ENCODE measurements around the gene PCSK6. TPM values are rescaled to one million over a fixed set of nuclear protein-coding genes. Genes with fewer than 3 reads are reported as not detected.
A peak's percentile ranks its signal among the peaks of the same experiment; 100 is the strongest.
"Not testable (repeated sequence)": the region's sequence is repeated elsewhere in the genome, so short reads cannot be mapped to it uniquely, and the experiment has no call there.

The PCSK6 gene
- total RNA-seq, 2 donors from 2014 or later, result 5.1 to 8.8 TPM

DNA sequence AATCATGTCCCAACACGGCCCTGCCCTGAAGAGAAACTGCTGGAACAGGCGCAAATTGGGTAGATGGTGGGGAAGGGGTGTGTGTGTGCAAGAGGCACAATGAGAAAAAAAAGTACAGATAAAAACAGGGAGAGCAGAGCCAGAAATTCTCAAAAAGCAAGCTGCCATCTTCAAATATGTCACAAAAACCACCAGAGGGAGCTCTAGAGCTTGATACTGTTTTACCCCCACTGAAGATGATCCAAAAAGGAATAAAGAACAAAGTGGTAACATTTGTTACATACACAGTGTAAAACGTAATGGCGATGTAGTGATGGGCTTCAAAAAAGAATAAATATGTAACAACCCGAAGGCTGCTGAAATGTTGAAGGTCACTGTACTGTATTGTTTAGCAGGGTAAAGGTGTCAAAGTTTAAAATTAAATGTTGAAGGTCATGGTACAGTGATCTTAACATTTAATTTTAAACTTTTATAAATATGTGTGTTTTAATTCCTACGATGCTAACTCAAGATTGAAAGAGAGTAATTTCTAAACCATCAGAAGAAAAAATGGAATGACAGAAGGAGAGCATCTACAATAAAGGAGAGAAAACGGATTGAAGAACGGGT is 200.5 kb downstream of the PCSK6 start:
- TF ChIP-seq, protein P1, sequence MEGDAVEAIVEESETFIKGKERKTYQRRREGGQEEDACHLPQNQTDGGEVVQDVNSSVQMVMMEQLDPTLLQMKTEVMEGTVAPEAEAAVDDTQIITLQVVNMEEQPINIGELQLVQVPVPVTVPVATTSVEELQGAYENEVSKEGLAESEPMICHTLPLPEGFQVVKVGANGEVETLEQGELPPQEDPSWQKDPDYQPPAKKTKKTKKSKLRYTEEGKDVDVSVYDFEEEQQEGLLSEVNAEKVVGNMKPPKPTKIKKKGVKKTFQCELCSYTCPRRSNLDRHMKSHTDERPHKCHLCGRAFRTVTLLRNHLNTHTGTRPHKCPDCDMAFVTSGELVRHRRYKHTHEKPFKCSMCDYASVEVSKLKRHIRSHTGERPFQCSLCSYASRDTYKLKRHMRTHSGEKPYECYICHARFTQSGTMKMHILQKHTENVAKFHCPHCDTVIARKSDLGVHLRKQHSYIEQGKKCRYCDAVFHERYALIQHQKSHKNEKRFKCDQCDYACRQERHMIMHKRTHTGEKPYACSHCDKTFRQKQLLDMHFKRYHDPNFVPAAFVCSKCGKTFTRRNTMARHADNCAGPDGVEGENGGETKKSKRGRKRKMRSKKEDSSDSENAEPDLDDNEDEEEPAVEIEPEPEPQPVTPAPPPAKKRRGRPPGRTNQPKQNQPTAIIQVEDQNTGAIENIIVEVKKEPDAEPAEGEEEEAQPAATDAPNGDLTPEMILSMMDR (IDR thresholded peaks at IDR 0.05), result peak; percentile 43
- ATAC-seq (ENCODE audit: insufficient number of reproducible peaks, low FRiP score, low read depth) (no peak), DNase-seq (ENCODE audit: low spot score) (no peak)

GRCh38 chr15:101287342-101287741 is 202.2 kb downstream of the PCSK6 start:
- peaks cover 37% of the 10 kb centered on the region for H3K36me3 ChIP-seq
- H3K4me1 ChIP-seq (ENCODE audit: control insufficient read depth in 1 of 2, low read depth in 2 of 2); H3K27me3 ChIP-seq (replicated peaks; ENCODE audit: insufficient read depth); DNase-seq (ENCODE audit: low spot score); H3K9me3 ChIP-seq; ATAC-seq (ENCODE audit: insufficient number of reproducible peaks, low FRiP score, low read depth); H3K4me3 ChIP-seq; H3K27ac ChIP-seq: not testable (repeated sequence)

More for the DNA sequence above, 200.5 kb downstream of the PCSK6 start:
- Histone ChIP-seq H3K27ac (no peak overlapping the region), H3K36me3 (peaks cover 21% of the 10 kb centered on the region), H3K27me3 (replicated peaks; ENCODE audit: insufficient read depth) (no peaks in the 10 kb centered on the region), H3K9me3 (no peaks in the 10 kb centered on the region), H3K4me1 (ENCODE audit: control insufficient read depth in 1 of 2, low read depth in 2 of 2) (peaks cover 10 to 17% of the 10 kb centered on the region in 2 donors), H3K4me3 (no peak overlapping the region)

- Histone ChIP-seq H3K27ac (no peak overlapping the region), H3K36me3 (peaks cover 38% of the 10 kb centered on the region), H3K27me3 (replicated peaks; ENCODE audit: insufficient read depth) (no peaks in the 10 kb centered on the region), H3K9me3 (no peaks in the 10 kb centered on the region), H3K4me1 (ENCODE audit: control insufficient read depth in 1 of 2, low read depth in 2 of 2) (peaks cover 0 to 2% of the 10 kb centered on the region in 2 donors), H3K4me3 (no peak overlapping the region)
- TF ChIP-seq, protein P1 (IDR thresholded peaks at IDR 0.05), result no peak
- DNase-seq (ENCODE audit: low spot score) (no peak), ATAC-seq (ENCODE audit: insufficient number of reproducible peaks, low FRiP score, low read depth) (no peak)
Observed at GRCh38 chr15:101286471-101287114, 202.9 kb downstream of the PCSK6 start.

DNA sequence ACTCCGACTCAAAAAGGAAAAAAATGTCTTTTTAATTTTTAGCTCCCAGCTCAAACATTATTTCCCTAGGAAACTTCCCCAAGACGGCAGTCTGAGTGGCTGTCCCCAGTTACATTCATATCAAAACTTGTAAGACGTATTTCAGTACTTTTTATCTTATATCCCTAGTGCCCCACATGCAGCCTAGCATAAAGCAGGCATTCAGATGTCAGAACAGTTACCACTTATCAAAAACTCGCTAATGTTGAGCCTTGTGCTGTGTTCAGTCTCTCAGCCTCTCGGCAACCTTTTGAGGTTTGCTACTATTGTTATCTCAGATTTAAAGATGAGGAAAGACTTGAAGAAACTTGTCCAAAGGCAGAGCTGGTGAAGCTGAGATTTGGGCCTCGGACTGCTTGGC is 205.6 kb downstream of the PCSK6 start:
- Histone ChIP-seq H3K27me3 (replicated peaks; ENCODE audit: insufficient read depth) (no peaks in the 10 kb centered on the region), H3K4me3 (no peak overlapping the region), H3K9me3 (no peaks in the 10 kb centered on the region), H3K4me1 (ENCODE audit: control insufficient read depth in 1 of 2, low read depth in 2 of 2) (no peaks in the 10 kb centered on the region), H3K36me3 (peaks cover 44% of the 10 kb centered on the region), H3K27ac (no peak overlapping the region)
- ATAC-seq (ENCODE audit: insufficient number of reproducible peaks, low FRiP score, low read depth) (no peak), DNase-seq (ENCODE audit: low spot score) (no peak)
- TF ChIP-seq, protein P1 (IDR thresholded peaks at IDR 0.05), result no peak

- ATAC-seq (ENCODE audit: insufficient number of reproducible peaks, low FRiP score, low read depth) (no peak), DNase-seq (ENCODE audit: low spot score) (no peak)
- Histone ChIP-seq H3K9me3 (no peaks in the 10 kb centered on the region), H3K36me3 (peaks cover 34% of the 10 kb centered on the region), H3K4me1 (ENCODE audit: control insufficient read depth in 1 of 2, low read depth in 2 of 2) (peaks cover 12 to 20% of the 10 kb centered on the region in 2 donors), H3K27me3 (replicated peaks; ENCODE audit: insufficient read depth) (no peaks in the 10 kb centered on the region), H3K4me3 (no peak overlapping the region), H3K27ac (no peak overlapping the region)
- TF ChIP-seq, protein P1 (IDR thresholded peaks at IDR 0.05), result no peak
Observed at GRCh38 chr15:101280007-101280406, 209.5 kb downstream of the PCSK6 start.
